UCSD-AML1 (cell line): Measurements from ENCODE around the gene AOPEP.

Experiments used
- DNase-seq: peaks from one replicate; lab custom pipeline; 2025; ENCODE audit not compliant: unreplicated experiment; lab: John Stamatoyannopoulos, UW

AOPEP gene

GRCh38 chr9:95103281-95103771, 376.8 kb downstream of the AOPEP start:
- DNase-seq: no peak

GRCh38 chr9:95103871-95104580, 377.5 kb downstream of the AOPEP start:
- DNase-seq: no peak

DNA sequence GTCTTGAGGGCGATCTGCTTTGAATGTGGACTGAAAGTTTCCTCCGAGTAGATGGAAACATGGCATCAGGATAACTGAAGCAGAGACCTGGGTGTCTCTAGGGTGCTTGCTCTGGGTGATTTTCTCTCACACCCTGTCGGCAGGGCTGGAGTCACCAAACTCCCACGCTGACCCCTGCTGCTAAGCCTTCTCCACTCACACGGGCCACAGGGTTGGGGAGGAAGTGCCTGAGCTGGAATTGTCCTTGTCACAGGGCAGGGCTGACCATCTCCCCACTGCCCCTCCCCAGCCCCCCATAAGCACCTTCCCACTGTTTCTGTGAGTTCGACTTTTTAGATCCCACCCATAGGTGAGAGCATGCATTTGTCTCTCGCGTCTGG, 378.1 kb downstream of the AOPEP start:
- no peak for DNase-seq

GRCh38 chr9:95104980-95105379, 378.5 kb downstream of the AOPEP start:
- DNase-seq: no peak

- no peak for DNase-seq
Observed at GRCh38 chr9:95105519-95106287, 379.2 kb downstream of the AOPEP start.

GRCh38 chr9:95107001-95107749, 380.7 kb downstream of the AOPEP start:
- DNase-seq: no peak

DNA sequence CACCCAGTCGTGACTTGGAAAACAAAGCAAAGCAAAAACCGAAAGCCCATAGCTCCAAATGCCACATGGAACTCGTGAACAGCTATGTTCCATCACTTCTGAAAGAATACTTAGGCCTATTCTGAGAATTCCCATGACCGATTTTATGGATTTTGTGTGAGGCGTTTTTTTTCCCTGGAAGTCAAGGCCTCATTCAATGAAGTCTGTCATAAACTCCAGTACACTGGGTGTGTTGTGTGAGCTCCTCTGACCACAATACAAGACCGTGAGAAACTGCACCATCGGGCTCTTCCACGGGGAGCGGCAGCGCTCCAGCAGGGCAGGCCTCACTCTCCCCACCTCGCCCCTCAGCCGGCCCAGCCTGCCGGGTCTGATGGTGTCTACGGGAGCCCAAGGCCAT, 381.5 kb downstream of the AOPEP start:
- DNase-seq: no peak

DNA sequence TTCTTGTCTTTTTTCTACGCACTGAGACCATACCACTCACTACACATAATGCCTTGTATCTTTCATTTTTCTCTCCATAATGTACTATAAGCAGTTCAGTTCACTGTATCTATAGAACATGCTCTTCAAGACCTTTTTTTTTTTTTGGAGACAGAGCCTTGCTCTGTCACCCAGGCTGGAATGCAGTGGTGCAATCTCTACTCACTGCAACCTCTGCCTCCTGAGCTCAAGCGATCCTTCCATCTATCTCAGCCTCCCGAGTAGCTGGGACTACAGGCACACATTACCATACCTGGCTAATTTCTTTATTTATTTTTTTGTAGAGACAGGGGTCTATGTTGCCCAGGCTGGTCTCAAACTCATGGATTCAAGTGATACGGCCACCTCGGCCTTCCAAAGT, 382.3 kb downstream of the AOPEP start:
- DNase-seq: no peak

- no peak for DNase-seq
Observed at GRCh38 chr9:95109456-95109855, 383.0 kb downstream of the AOPEP start.

- DNase-seq: no peak
Observed at GRCh38 chr9:95110921-95111525, 384.5 kb downstream of the AOPEP start.

GRCh38 chr9:95111716-95112115, 385.2 kb downstream of the AOPEP start:
- no peak for DNase-seq

DNA sequence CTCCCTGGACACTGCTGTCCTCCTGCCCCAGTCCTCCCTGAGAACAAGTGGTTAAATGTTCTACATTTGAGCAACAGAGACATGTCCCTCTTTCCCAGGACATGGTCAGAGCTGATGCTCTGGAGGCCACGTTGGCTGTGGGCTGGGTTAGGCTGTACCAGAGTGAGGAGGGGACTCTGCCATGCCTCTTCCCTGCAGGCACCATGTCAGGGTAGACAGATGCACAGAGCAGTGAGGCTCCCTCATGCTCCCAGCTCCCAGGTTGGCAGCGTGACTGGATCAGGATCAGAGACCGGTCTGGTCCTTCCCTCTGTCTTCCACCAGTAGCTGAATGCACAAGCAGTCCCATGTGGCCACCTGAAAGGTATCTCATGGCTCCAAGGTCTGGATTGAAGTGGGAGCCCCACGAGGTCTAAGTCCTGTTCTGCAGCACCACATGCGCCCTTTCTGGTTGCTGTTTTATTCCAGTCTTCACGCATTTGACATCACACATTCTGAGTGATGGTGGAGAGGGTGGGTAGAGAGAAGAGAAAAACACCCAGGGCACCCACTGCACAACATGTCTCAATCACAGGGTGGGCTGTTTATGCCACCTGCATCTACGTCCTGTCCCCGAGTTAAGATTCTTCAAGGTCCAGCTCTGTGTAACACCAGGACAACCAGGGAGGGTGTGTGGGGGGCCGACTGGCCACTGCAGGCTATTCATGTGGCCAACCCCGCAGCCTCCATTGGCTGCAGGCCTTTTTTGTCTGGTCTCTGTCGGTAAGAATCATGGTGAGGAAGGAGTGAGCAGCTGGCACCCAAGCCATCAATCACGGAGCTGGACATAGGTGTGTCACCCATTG, 386.2 kb downstream of the AOPEP start:
- no peak for DNase-seq

GRCh38 chr9:95115104-95115503, 388.6 kb downstream of the AOPEP start:
- no peak for DNase-seq

- no peak for DNase-seq
Observed at GRCh38 chr9:95116002-95116807, 389.7 kb downstream of the AOPEP start.

GRCh38 chr9:95116808-95117204, 390.3 kb downstream of the AOPEP start:
- DNase-seq: no peak

DNA sequence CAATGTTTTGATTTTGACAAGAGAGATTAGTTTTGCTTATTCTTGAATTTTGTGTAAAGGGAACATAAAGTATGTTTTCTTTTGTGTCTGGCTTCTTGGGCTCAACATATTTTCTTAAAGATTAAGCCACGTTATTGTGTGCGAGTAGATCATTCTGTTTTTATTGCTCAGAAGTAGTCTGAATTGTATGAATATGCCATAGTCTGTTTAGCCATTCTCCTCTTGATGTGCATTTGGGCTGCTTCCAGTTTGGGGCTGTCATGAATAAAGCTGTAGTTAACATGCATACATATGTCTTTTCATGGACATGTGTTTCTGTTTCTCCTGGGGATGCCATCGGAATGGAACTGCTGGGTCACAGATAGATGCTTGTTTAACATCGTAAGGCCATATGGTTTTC, 392.1 kb downstream of the AOPEP start:
- no peak for DNase-seq

GRCh38 chr9:95120781-95121370, 394.4 kb downstream of the AOPEP start:
- DNase-seq: no peak

DNA sequence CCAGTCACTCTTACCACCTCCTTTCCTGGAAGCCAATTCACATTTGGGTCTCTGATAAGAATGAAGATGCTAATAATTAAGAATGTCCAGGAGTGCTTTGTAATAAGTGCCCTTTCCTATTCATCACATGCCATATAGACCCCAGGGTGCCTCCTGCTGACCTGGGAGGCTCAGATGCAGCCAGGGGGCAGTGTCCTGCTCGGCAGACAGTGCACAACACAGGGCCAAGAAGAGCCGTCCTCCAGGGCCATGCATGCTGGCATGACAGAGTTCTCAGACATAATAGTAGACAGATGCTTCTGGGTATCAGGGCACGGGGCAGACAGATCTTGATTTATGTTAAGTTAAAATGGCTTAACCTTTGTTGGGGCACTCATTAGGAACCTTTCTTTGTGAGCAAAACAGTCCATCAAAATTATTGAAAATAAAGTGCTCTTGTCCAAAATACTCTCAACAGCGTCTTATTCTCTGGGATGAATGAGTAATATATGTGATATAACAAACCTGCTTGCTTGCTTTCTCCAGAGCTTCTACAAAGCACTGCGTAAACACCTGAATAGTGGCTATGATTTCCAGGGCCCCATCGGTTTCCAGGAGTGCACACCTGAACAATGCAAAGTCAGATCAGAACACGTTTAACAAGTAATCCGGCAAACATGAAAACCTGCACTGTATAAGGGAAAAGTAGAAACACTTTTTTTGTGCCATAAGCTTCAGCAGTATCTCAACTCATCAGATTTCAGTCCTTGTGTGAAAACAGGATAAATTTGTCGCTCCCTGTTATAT, 398.3 kb downstream of the AOPEP start:
- no peak for DNase-seq
